KG1 (cell line): ENCODE measurements around the gene PKNOX2.
A peak's percentile ranks its signal among the peaks of the same experiment; 100 is the strongest.

Experiments
- DNase-seq: peaks from one replicate; lab custom pipeline; 2025; lab: John Stamatoyannopoulos, UW

Gene PKNOX2

GRCh38 chr11:125341676-125342075 is 177.1 kb downstream of the PKNOX2 start:
- DNase-seq, result no peak

- no peak for DNase-seq
These were observed 177.9 kb downstream of the PKNOX2 start for GRCh38 chr11:125342281-125342930.

- no peak for DNase-seq
These were observed 178.7 kb downstream of the PKNOX2 start for GRCh38 chr11:125343086-125343717.

- no peak for DNase-seq
These were observed 179.2 kb downstream of the PKNOX2 start for GRCh38 chr11:125343718-125344131.

- no peak for DNase-seq
These were observed 180.4 kb downstream of the PKNOX2 start for GRCh38 chr11:125344846-125345420.

- DNase-seq, result peak; percentile 36
These were observed 181.0 kb downstream of the PKNOX2 start for GRCh38 chr11:125345421-125346178.

- DNase-seq, result no peak
These were observed 181.6 kb downstream of the PKNOX2 start for GRCh38 chr11:125346179-125346530.

- DNase-seq, result no peak
These were observed 182.2 kb downstream of the PKNOX2 start for GRCh38 chr11:125346565-125347260.

- DNase-seq, result no peak
These were observed 182.7 kb downstream of the PKNOX2 start for GRCh38 chr11:125347261-125347585.

GRCh38 chr11:125348141-125348651 is 183.6 kb downstream of the PKNOX2 start:
- DNase-seq, result no peak

- no peak for DNase-seq
These were observed 184.2 kb downstream of the PKNOX2 start for GRCh38 chr11:125348674-125349309.

GRCh38 chr11:125350206-125351032 is 185.9 kb downstream of the PKNOX2 start:
- DNase-seq, result no peak

GRCh38 chr11:125351033-125351867 is 186.7 kb downstream of the PKNOX2 start:
- DNase-seq, result no peak

- DNase-seq, result no peak
These were observed 187.3 kb downstream of the PKNOX2 start for GRCh38 chr11:125351868-125352250.

GRCh38 chr11:125356797-125357196 is 192.2 kb downstream of the PKNOX2 start:
- no peak for DNase-seq

GRCh38 chr11:125357551-125357950 is 193.0 kb downstream of the PKNOX2 start:
- DNase-seq, result no peak

GRCh38 chr11:125358254-125358840 is 193.8 kb downstream of the PKNOX2 start:
- no peak for DNase-seq

- no peak for DNase-seq
These were observed 194.6 kb downstream of the PKNOX2 start for GRCh38 chr11:125359130-125359529.

- no peak for DNase-seq
These were observed 195.5 kb downstream of the PKNOX2 start for GRCh38 chr11:125360066-125360465.
